Measurements from ENCODE around the gene DYSF. TPM values are rescaled to one million over a fixed set of nuclear protein-coding genes. Genes with fewer than 3 reads are reported as not detected.

DYSF gene
- total RNA-seq, 2 experiments from 2014 or later: 0.12 TPM

- Mint-ChIP-seq H3K27ac (no peak overlapping the region), H3K4me3 (no peak overlapping the region), H3K36me3 (ENCODE audit: low read depth) (no peaks in the 10 kb centered on the region), H3K9me3 (no peaks in the 10 kb centered on the region), H3K4me1 (no peaks in the 10 kb centered on the region), H3K27me3 (no peaks in the 10 kb centered on the region)
- ChIA-PET CTCF (no interaction called here), POLR2A (no interaction called here)
- DNase-seq: no peak
These were observed 108.3 kb downstream of the DYSF start for GRCh38 chr2:71561441-71562267.

GRCh38 chr2:71562518-71562917, 109.2 kb downstream of the DYSF start:
- no peaks in the 10 kb centered on the region for H3K36me3 Mint-ChIP-seq (ENCODE audit: low read depth)
- ChIA-PET CTCF (no interaction called here), POLR2A (no interaction called here)
- no peak overlapping the region for H3K4me3 Mint-ChIP-seq
- H3K4me1 Mint-ChIP-seq: no peaks in the 10 kb centered on the region
- H3K27me3 Mint-ChIP-seq: no peaks in the 10 kb centered on the region
- no peak overlapping the region for H3K27ac Mint-ChIP-seq
- DNase-seq: no peak
- H3K9me3 Mint-ChIP-seq: no peaks in the 10 kb centered on the region

GRCh38 chr2:71563872-71564271, 110.5 kb downstream of the DYSF start:
- Mint-ChIP-seq H3K27me3 (no peaks in the 10 kb centered on the region), H3K27ac (no peak overlapping the region)
- CTCF ChIA-PET: interaction anchor here (1.2 kb wide), 1 partner anchor 336 kb away, joined by 3 read pairs; no protein-coding TSS in a partner anchor

DNA sequence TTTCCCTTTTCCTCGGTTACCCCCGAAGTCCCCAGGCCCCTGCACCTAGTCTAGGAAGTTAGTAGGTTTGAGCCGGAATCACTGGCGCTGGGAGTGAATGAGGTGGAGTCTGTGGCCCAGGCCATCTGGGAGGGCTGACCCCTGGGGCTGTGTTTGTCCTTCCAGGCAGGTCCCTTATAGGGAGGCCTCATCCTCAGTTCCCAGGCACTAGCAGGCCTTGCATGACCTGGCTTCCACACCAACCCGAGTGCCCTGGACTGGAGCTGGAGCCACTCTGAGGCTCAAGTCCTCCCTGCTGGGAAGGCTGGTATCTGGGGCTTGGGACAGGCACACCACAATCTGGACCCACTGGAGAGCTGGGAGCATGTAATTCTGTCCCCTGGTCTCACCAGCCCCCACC, 111.0 kb downstream of the DYSF start:
- H3K36me3 Mint-ChIP-seq (ENCODE audit: low read depth): no peaks in the 10 kb centered on the region
- no peak overlapping the region for H3K4me3 Mint-ChIP-seq
- H3K4me1 Mint-ChIP-seq: no peaks in the 10 kb centered on the region
- no peaks in the 10 kb centered on the region for H3K9me3 Mint-ChIP-seq
- no peak overlapping the region for H3K27ac Mint-ChIP-seq
- DNase-seq: no peak
- no peaks in the 10 kb centered on the region for H3K27me3 Mint-ChIP-seq
- POLR2A ChIA-PET: no interaction called here
- CTCF ChIA-PET: interaction anchor here (1.2 kb wide), 1 partner anchor 336 kb away, joined by 3 read pairs; no protein-coding TSS in a partner anchor

More at GRCh38 chr2:71563872-71564271, 110.5 kb downstream of the DYSF start:
- Mint-ChIP-seq H3K36me3 (ENCODE audit: low read depth) (no peaks in the 10 kb centered on the region), H3K9me3 (no peaks in the 10 kb centered on the region), H3K4me3 (no peak overlapping the region), H3K4me1 (no peaks in the 10 kb centered on the region)
- DNase-seq: no peak
- POLR2A ChIA-PET: no interaction called here

GRCh38 chr2:71564790-71565189, 111.4 kb downstream of the DYSF start:
- ChIA-PET POLR2A (no interaction called here), CTCF (interaction anchor here (1.2 kb wide), 1 partner anchor 337 kb away, joined by 3 read pairs; no protein-coding TSS in a partner anchor)
- Mint-ChIP-seq H3K9me3 (no peaks in the 10 kb centered on the region), H3K4me3 (no peak overlapping the region), H3K27ac (no peak overlapping the region), H3K4me1 (no peaks in the 10 kb centered on the region), H3K27me3 (no peaks in the 10 kb centered on the region), H3K36me3 (ENCODE audit: low read depth) (no peaks in the 10 kb centered on the region)
- no peak for DNase-seq

GRCh38 chr2:71566372-71566771, 113.0 kb downstream of the DYSF start:
- no peaks in the 10 kb centered on the region for H3K9me3 Mint-ChIP-seq
- no peaks in the 10 kb centered on the region for H3K27me3 Mint-ChIP-seq
- DNase-seq: no peak
- H3K36me3 Mint-ChIP-seq (ENCODE audit: low read depth): no peaks in the 10 kb centered on the region
- ChIA-PET CTCF (interaction anchor here (1.1 kb wide), 1 partner anchor 11 kb away, joined by 6 read pairs; no protein-coding TSS in a partner anchor), POLR2A (no interaction called here)
- no peak overlapping the region for H3K4me3 Mint-ChIP-seq
- H3K4me1 Mint-ChIP-seq: no peaks in the 10 kb centered on the region
- no peak overlapping the region for H3K27ac Mint-ChIP-seq

DNA sequence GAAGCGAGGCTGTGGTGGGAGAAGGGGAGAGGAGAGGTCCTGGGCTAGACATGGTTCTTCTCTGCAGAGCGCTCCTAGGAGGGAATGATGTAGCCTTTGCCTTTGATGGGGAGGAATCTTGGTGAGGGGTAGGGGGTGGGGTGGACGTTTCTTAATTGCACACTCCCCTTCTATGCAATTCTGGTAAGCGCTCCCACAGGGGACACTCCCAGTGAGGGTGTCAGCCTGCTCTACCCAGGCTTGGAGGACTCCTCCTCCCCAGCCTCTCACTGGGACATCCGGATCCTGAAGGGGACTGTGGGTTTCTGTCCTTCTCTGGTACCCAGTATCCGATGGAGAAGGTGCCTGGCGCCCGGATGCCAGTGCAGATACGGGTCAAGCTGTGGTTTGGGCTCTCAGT, 114.3 kb downstream of the DYSF start:
- H3K4me1 Mint-ChIP-seq: no peaks in the 10 kb centered on the region
- H3K27me3 Mint-ChIP-seq: no peaks in the 10 kb centered on the region
- H3K36me3 Mint-ChIP-seq (ENCODE audit: low read depth): no peaks in the 10 kb centered on the region
- no peak overlapping the region for H3K27ac Mint-ChIP-seq
- CTCF ChIA-PET: no interaction called here
- POLR2A ChIA-PET: no interaction called here
- H3K4me3 Mint-ChIP-seq: no peak overlapping the region
- H3K9me3 Mint-ChIP-seq: no peaks in the 10 kb centered on the region
- no peak for DNase-seq

- no peak for DNase-seq
- H3K4me1 Mint-ChIP-seq: no peaks in the 10 kb centered on the region
- no peak overlapping the region for H3K4me3 Mint-ChIP-seq
- H3K27ac Mint-ChIP-seq: no peak overlapping the region
- POLR2A ChIA-PET: no interaction called here
- CTCF ChIA-PET: no interaction called here
- H3K27me3 Mint-ChIP-seq: no peaks in the 10 kb centered on the region
- no peaks in the 10 kb centered on the region for H3K36me3 Mint-ChIP-seq (ENCODE audit: low read depth)
- no peaks in the 10 kb centered on the region for H3K9me3 Mint-ChIP-seq
These were observed 114.7 kb downstream of the DYSF start for GRCh38 chr2:71568103-71568502.

DNA sequence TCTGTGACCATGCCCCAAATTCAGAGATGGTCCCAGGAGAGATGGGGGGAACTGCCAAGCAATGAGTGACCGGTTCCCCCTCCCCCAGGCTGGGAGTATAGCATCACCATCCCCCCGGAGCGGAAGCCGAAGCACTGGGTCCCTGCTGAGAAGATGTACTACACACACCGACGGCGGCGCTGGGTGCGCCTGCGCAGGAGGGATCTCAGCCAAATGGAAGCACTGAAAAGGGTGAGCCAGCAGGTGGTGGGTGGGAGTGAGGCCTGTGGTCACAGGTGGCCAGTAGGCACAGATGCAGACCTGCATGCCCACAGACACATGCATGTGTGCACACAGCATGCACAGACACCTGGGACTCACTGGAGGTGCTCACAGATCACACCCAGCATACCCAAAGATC, 117.2 kb downstream of the DYSF start:
- H3K4me3 Mint-ChIP-seq: no peak overlapping the region
- no peak overlapping the region for H3K27ac Mint-ChIP-seq
- POLR2A ChIA-PET: no interaction called here
- H3K36me3 Mint-ChIP-seq (ENCODE audit: low read depth): no peaks in the 10 kb centered on the region
- H3K4me1 Mint-ChIP-seq: no peaks in the 10 kb centered on the region
- H3K27me3 Mint-ChIP-seq: no peaks in the 10 kb centered on the region
- DNase-seq: no peak
- H3K9me3 Mint-ChIP-seq: no peaks in the 10 kb centered on the region
- CTCF ChIA-PET: no interaction called here

DNA sequence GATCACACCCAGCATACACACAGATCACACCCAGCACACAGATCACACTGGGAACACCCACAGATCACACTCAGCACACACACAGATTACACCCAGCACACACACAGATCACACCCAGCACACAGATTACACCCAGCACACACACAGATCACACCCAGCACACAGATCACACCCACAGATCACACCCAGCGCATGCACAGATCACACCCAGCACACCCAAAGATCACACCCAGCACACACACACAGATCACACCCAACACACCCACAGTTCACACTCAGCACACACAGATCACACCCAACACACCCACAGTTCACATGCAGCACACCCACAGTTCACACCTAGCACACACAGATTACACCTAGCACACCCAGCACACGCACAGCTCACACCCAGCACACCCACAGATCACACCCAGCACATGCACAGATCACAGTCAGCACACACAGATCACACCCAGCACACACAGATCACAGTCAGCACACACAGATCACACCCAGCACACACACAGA, 117.6 kb downstream of the DYSF start:
- Mint-ChIP-seq H3K27ac (no peak overlapping the region), H3K27me3 (no peaks in the 10 kb centered on the region), H3K4me3 (no peak overlapping the region), H3K36me3 (ENCODE audit: low read depth) (no peaks in the 10 kb centered on the region), H3K9me3 (no peaks in the 10 kb centered on the region), H3K4me1 (no peaks in the 10 kb centered on the region)
- no peak for DNase-seq
- POLR2A ChIA-PET: no interaction called here
- CTCF ChIA-PET: interaction anchor here (0.8 kb wide), 1 partner anchor 14 kb away, joined by 3 read pairs; no protein-coding TSS in a partner anchor

DNA sequence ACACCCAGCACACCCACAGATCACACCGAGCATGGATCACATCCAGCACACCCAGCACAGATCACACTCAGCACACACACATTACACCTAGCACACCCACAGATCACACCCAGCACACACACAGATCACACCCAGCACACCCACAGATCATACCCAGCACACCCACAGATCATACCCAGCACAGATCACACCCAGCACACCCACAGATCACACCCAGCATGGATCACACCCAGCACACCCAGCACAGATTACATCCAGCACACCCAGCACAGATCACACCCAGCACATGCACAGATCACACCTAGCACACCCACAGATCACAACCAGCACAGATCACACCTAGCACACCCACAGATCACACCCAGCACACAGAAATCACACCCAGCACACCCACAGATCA, 118.6 kb downstream of the DYSF start:
- ChIA-PET POLR2A (no interaction called here), CTCF (no interaction called here)
- H3K4me3 Mint-ChIP-seq: no peak overlapping the region
- H3K36me3 Mint-ChIP-seq (ENCODE audit: low read depth): no peaks in the 10 kb centered on the region
- H3K27ac Mint-ChIP-seq: no peak overlapping the region
- DNase-seq: no peak
- H3K27me3 Mint-ChIP-seq: no peaks in the 10 kb centered on the region
- no peaks in the 10 kb centered on the region for H3K9me3 Mint-ChIP-seq
- H3K4me1 Mint-ChIP-seq: no peaks in the 10 kb centered on the region

DNA sequence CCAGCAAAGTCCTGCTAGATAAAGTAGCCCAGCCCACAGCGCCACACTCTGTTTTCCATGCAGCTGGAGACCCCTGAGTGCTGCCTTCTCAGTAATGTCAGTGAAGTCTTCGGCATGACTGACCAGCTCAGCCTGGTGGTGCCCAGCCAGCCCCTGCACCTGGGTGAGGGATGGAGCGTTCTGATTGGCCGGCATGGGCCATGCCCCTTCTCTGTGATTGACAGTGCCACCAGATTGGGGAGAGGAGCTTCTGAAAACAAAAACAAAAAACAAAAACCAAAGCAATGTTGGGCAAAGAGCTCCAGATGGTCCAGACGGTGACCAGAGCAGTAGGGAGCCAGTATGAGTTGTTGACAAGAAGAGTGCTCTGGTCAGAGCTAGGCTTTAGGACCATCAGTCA, 122.6 kb downstream of the DYSF start:
- CTCF ChIA-PET: no interaction called here
- no peak overlapping the region for H3K27ac Mint-ChIP-seq
- POLR2A ChIA-PET: no interaction called here
- no peaks in the 10 kb centered on the region for H3K4me1 Mint-ChIP-seq
- H3K36me3 Mint-ChIP-seq (ENCODE audit: low read depth): no peaks in the 10 kb centered on the region
- no peaks in the 10 kb centered on the region for H3K9me3 Mint-ChIP-seq
- H3K4me3 Mint-ChIP-seq: no peak overlapping the region
- H3K27me3 Mint-ChIP-seq: no peaks in the 10 kb centered on the region
- DNase-seq: no peak

- no peaks in the 10 kb centered on the region for H3K36me3 Mint-ChIP-seq (ENCODE audit: low read depth)
- no peaks in the 10 kb centered on the region for H3K4me1 Mint-ChIP-seq
- ChIA-PET POLR2A (no interaction called here), CTCF (no interaction called here)
- no peaks in the 10 kb centered on the region for H3K27me3 Mint-ChIP-seq
- H3K4me3 Mint-ChIP-seq: no peak overlapping the region
- no peak for DNase-seq
- H3K27ac Mint-ChIP-seq: no peak overlapping the region
- H3K9me3 Mint-ChIP-seq: no peaks in the 10 kb centered on the region
These were observed 123.2 kb downstream of the DYSF start for GRCh38 chr2:71576541-71576940.

GRCh38 chr2:71577209-71577608, 123.8 kb downstream of the DYSF start:
- H3K27ac Mint-ChIP-seq: no peak overlapping the region

More at GRCh38 chr2:71577209-71577608, 123.8 kb downstream of the DYSF start:
- Mint-ChIP-seq H3K27me3 (no peaks in the 10 kb centered on the region), H3K9me3 (no peaks in the 10 kb centered on the region), H3K4me1 (no peaks in the 10 kb centered on the region), H3K36me3 (ENCODE audit: low read depth) (no peaks in the 10 kb centered on the region), H3K4me3 (no peak overlapping the region)
- no peak for DNase-seq
- ChIA-PET CTCF (interaction anchor here (1.1 kb wide), 1 partner anchor 45 kb away, joined by 3 read pairs; no protein-coding TSS in a partner anchor), POLR2A (no interaction called here)

All from activated CD4-positive, alpha-beta T cell treated with anti-CD3 and anti-CD28 coated beads, Interleukin-2, amount 10 ng/mL, durations not matched to agents 7 days and 5 days (primary cell).